HG03457 (cell line): ENCODE results near the gene TBX3.
"Not testable (repeated sequence)": the region's sequence is repeated elsewhere in the genome, so short reads cannot be mapped to it uniquely, and the experiment has no call there.

Source experiments
- ATAC-seq: cut with Tn5 transposase; IDR thresholded peaks from one replicate; pipeline ENCODE4 v1.9.1; 2021; ENCODE audit warnings: moderate number of reproducible peaks; ENCODE audit not compliant: unreplicated experiment

The TBX3 gene

DNA sequence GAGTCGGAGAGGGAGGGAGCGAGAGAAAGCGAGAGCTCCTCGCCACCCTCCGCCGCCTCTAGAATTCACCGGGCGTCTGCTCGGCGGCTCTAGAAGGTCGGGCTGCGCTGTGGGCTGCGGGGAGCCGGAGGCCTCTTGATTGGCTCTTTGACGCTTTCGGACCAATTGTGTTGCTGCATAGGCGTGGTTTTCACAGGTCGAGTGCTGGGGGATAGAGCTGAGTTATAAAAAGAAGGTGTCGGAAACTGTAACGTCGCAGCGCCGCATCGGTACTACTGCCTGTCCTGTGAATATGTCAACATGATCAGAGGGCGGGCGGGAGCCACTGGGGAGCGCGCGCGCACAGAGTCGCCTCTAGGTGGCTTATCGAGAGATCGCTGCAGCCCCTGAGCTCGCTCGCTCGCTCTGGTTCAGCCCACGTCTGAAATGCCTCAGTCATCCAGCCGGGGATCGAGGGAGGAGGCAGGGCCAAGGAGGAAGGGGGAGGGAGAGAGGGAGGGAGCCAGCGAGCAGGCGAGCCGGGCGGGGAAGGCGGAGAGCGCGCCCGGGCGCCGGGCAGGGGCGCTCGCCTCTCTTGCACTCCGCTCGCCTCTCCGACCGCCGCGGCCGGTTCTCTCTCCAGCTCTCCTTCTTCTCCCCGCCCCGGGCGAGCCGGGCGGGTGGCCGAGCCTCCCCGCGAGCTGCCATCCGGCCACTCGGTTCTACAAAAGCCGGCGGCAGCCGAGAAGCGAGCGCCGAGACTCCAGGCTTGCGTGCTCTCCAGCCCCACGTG is at the start of gene TBX3:
TSS of gene TBX3 (minus strand) at position 78 of the 772 bp plus-strand sequence. CDS start 975 bp downstream, outside the sequence.
- ATAC-seq = no peak

DNA sequence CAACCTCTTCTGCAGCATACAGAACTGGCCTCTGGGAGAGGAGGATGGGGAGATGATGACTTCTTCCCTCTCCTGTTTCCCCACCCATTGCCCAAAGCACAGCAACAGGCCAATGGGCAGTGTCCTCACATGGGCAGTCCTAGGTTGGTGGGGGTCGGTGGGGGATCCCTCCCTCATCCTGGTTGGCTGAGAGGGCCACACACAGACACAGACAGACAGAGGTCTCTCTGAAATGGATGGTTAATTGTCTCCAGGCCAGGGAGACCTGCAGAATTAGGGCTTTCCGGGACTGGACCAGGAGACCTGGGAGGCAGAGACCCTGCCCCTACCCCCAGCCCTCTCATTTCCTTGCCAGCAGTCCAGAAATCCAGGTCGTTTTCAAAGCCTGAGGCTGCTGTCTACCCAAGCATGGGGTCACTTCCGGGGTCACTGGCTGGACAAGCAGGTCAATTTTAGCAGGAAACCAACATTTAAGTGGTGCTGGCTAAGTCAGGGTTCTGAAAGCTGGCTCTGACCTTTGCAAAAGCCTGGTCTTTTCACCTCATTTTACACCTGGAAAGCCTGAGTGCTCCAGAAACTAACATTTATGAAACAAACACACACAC is 48.6 kb upstream of the TBX3 start:
- ATAC-seq = no peak

DNA sequence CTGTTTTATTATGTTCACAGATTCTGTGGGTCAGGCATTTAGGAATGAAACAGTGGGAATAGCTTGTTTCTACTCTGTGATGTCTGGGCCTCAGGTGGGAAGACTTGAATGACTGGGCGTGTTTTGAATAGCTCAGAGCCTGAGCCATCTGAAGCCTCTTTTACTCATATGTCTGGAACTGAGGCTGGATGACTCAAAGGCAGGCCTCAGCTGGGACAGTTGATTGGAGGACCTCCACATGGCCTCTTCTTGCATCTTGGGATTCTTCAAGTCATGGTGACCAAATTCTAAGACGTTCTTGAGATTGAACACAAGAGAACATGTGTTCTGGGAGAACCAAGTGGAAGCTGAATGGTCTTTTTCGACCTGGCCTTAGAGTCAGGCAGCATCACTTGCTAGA is 45.8 kb upstream of the TBX3 start:
- ATAC-seq = no peak

DNA sequence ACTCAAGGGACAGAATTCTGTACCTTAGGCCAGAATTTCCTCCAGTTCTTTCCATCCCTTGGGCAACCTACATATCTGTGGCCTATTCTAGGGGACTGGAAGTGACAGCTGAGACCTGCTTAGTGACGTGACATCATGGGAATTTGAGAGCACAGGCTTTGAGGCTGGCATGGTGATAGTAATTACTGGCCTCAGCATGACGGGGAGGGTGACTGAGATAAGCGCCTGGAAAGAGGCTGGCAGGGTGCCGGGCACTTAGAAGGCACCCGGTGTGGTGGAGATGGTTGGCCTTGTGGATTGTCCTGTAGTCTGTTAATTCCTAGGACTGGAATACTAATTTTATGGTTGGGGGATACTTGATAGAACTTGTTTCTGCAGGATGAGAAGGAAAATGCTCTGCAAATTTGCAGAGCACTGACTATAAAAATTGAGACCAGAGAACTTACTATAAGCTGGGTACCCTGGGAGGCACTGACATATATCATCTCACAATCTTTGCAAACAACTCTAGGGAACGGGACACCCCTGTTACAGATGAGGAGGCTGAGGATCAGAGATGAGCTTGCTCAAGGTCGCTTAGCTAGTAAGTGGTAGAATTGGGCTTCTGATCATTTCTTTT is 42.2 kb upstream of the TBX3 start:
- no peak for ATAC-seq

DNA sequence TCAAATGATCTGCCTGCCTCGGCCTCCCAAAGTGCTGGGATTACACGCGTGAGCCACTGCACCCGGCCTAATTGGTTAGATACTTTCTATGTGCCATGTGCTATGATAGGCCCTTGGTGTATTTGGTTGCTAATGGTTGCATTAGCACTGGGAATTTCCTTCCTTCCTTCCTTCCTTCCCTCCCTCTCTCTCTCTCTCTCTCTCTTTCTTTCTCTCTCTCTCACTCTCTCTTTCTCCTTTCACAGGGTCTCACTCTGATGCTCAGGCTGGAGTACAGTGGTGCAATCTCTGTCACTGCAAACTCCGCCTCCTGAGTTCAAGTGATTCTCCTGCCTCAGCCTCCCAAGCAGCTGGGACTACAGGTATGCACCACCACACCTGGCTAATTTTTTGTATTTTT is 38.2 kb upstream of the TBX3 start:
- ATAC-seq = not testable (repeated sequence)

DNA sequence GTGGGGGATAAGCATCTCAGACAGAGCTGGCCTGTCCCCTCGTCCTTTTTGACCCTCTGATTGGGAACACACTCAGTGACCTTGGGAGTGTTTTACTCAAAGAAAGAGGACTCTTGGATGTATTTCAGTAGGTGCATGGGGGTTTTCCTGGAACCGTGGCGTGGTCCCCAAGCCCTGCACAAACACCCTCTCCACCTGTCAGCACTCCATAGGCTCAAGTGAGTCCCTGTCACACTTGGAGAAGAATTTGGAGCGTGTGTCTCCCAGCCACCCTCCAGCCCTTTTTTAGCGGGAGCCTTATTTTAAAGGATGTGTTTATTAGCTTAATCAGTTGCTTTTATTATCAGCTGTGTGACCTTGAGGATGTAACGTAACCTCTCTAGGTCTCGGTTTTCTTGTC is 37.3 kb upstream of the TBX3 start:
- ATAC-seq = no peak

DNA sequence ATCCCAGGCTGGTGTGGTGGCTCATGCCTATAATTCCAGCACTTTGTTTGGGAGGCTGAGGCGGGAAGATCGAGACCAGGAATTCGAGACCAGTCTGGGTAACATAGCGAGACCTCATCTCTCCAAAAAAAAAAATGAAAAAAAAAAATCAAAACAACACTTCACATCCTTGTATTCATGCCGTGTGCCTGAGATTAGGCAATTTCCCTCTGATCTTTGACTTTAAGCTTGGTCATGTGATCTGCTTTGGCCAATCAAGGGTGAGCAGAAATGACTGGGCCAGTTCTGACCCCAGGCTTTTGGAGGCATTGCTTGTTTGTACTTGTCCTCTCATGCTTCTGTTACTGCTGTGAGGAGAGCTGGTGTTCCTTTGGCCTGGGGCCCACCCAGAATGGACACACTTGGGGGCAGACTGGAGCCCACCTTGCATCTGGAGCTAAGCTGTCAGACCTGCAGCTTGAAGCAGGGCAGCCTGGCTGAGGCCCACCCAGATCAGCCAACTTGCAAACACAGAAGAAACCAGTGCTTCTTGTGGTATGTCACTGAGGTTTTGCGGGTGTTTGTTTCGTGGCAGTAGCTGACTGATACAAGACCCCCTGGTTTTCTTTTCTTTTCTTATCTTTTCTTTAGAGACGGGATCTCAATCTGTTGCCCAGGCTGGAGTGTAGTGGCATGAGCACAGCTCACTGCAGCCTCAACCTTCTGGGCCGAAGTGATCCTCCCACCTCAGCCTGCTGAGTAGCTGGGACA is 29.7 kb upstream of the TBX3 start:
- no peak for ATAC-seq

DNA sequence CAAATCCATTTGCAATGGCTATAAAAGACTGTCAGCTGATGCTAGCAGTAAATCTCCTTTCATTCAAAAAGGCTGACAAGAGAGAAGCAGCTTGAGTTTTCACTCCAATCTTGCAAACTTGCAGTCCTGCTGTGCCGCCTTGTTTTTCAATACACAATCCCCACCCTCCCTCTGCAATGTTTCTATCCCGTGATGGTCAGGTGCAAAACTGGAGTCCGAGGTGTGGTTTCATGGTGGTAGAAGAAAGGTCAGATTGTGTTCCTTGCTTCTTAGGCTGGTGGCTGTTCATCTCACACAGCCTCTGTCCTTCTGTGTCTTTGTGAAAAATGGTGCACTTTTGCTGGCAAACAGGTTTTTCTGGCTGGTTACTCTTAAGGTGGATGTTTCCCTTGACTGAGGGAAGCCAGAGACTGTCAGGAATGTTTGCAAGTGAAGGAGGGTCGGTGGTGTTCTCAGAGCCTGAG is 27.7 kb upstream of the TBX3 start:
- no peak for ATAC-seq

DNA sequence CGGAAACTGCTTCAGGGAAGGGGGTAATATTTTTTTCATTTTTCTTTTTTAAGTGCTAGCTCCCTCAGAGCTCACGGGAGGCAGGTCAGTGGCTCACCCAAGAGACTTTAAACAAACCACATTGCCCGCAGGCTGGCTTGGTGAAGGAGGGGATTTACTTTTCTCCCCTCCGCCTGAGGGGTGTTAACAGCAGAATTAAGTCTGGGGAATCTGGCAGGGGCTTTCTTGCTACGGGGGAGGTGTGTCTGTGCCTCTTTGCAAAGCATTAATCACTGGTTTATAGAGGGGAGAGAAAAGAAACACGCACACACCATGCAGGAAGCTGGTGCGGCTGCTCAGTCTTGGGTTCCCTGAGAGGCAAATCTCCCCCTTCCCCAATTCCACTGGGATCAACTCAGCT is 26.2 kb upstream of the TBX3 start:
- no peak for ATAC-seq

DNA sequence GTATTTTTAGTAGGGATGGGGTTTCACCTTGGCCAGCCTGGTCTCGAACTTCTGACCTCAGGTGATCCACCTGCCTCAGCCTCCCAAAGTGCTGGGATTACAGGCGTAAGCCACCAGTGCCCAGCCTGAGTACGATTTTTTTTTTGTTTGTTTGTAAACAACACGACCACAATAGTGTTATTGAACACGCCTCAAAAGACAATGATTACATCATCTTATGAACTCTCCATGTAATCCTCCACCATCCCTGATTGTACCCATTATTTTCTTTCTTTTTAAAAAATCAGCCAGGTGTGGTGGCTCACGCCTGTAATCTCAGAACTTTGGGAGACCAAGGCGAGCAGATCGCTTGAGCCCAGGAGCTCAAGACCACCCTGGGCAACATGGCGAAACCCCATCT is 25.1 kb upstream of the TBX3 start:
- ATAC-seq = no peak

DNA sequence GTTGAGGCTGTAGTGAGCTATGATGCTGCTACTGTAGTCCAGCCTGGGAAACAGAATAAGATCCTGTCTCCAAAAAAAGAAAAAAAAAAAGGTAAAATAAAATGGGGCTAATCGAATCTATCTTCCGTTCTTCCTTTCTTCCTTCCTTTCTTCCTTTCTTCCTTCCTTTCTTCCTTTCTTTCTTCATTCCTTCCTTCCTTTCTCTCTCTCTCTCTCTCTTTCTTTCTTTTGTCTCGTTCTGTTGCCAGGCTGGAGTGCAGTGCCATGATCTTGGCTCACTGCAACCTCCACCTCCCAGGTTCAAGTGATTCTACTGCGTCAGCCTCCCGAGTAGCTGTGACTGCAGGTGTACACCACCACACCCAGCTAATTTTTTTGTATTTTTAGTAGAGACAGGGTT is 24.6 kb upstream of the TBX3 start:
- not testable (repeated sequence) for ATAC-seq

DNA sequence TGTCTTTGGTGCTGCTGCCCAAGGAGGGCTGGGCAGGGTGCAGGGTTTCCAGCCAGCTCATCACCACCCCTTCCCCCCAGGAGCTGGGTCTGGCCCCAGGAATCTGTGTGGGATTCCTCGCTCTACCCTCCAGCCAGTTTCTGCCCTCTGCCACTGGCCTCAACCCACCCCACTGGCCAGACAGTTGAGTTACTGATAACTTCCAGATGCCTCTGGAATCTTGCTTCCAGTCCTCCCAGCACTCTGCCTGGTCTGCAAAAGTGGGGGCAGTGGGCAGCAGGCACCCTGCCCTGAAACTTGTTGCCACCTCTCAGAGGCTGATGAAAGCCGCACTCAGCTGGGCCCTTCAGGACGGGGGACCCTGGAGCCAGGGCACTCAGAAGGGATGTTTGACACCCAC is 20.1 kb upstream of the TBX3 start:
- no peak for ATAC-seq

DNA sequence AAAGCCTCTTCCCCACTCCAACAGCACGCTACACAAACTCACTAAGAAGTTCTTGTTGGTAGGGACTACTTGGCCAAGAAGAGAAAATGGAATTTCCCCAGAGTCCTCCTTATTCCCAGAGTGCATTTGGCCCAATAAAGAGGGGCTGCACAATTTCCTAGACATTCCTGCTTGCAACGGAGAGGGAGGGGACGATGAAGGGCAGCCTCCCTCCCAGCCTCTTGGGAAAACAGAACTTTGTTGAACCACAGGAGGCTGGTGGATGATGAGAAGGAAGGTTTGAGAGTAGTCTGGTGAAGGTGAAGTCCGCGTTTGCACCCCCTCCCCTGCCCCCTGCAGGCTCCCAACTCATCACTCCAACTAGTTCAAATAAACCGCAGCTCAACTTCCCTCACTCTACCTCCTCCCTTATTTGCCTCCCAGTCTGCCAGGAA is 19.1 kb upstream of the TBX3 start:
- ATAC-seq = no peak

DNA sequence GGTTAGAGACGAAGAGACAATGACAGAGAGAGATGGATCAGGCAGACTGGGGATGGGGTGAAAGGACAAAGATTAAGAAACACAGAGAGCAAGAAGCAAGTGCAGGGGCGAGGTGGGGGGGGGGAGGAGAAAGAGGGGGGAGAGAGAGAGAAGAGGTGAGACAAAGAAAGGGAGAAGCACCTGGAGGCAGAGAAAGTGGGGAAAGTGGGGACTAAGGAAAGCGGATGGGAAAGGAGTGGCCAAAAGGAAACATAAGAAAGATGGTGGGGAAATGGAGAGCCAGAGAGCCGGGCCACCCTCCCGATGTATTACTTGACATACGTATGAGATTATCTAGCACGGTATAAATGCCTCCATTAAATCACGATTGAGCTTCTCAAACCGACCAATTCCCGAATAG is 18.5 kb upstream of the TBX3 start:
- no peak for ATAC-seq

DNA sequence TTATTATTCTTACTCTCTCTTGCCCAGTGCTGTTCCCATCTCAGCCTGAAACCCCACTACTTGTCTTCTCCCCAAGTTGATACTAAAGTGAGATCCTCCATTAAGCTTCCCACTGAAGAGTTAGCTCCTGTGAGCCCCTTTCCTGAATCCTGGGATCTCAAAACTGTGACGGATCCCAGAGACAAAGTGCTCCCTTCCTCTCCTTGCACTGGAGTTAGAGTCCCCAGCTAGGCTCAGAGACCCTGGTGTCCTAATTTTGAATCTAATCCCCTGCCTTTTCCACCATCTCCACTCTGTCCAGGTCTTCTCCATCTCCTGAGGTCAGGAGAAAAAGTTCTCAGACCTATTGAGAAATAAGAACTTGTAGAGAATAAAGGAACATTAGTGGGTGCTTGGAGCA is 17.6 kb upstream of the TBX3 start:
- no peak for ATAC-seq

DNA sequence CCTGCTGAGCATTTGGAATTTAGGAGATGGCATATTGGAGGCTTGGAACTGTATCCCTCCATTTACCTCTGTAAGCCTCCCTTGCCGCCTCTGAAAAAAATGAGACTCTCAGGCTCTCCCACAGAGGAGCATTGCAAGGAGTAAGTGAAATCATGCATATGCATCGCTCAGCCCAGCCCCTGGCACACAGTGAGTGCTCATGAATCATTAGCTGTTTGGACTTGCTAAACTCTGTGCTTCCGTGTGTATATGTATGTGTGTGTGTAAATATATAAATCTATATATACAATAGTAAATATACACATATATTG is 17.1 kb upstream of the TBX3 start:
- ATAC-seq = no peak

DNA sequence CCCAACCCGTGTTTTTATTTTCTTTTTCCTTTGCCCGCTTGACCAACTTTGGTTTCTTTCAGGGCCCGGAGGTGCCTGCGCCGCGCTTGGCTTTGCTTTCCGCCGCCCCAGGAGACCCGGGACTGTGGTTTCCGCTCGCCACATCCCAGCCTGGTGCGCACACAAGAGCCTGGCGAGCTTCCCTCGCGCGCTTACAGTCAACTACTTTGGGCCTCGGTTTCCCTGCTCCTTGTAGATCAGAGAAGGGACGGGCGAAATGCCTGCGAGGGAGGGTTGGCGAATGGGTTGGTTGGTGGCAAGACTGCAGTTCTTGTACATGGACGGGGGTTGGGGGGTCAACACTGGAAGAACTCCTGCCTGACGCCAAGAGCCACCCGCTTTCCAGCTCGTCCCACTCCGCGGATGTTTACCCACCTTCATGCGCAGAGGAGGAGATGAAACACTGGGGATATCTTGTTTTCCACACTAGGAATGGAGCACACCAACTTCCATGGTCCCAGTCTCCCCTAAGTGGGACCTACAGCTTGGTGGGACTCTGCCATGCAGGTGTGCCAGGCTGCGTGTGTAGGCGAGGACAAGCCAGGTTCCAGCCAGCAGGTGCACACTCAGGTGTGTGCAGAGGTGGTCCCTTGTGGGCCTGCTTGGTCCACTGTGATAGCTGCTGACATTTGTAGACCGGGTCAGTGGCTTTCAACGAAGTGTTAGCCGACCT is 16.6 kb upstream of the TBX3 start:
- ATAC-seq = no peak

DNA sequence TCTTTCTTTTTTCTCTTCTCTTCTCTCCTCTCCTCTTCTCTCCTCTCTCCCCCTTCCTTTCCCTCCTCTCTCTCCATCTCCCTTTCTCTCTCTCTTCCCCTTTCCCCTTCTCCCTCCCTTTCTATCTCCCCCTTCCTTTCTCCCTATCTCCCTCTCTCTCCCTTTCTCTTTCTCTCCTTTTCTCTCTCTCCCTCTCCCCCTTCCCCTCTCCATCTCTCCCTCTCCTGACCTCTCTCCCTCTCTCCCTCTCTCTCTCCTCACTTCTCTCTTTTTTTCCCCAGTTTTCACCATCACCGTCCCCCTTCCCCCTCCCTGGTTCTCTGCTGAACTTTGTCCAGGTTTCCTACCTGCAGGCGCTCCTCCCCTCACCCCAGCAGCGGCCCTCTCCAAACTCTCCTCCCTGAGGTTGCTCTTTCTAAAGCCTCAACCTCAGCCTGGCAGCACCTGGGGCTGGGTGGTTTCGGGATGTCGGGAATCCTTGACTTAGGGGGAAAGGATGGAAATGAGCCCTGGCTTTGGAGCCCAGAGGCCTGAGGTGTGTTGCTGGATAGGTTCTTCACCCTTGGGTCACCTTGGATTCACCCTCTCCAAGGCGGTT is 14.7 kb upstream of the TBX3 start:
- no peak for ATAC-seq

DNA sequence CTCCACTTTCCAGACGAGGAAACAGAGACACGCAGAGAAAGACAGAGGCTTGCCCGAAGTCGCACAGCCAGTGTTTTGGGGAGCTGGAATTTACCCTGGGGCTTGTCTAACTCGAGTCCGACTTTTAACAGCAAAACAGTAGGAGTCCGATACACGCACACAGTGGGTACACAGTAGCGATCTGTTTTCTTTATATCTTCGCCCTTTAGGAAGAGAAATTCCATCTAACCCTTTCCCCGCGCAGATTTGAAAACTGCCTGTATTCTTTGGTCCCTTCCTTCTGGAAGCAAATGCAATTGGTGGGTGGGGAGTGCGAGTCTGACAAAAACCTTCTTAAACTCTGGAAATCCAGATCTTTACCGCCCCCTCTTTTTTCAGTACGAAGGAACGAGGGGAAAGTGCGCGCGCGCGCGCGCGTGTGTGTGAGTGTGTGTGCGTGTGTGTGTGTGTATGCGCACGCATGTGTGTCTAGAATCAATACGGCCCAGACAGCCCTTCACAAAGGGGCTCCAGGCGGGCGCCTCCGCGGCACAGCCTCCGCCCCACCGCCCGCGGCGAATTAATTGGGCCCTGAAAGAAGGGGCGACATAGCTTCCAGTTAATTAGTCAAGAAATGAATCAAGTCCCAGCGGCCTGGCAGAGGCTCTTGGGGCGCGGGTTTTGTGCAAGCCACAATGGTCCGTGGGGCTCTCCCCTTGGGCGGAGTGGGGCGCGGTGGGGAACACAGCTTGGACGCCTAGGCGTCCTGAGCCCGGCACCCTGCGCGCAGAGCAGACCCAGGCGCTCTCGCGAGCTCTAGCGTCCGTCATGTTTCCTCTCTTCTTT is 14.0 kb upstream of the TBX3 start:
- no peak for ATAC-seq

DNA sequence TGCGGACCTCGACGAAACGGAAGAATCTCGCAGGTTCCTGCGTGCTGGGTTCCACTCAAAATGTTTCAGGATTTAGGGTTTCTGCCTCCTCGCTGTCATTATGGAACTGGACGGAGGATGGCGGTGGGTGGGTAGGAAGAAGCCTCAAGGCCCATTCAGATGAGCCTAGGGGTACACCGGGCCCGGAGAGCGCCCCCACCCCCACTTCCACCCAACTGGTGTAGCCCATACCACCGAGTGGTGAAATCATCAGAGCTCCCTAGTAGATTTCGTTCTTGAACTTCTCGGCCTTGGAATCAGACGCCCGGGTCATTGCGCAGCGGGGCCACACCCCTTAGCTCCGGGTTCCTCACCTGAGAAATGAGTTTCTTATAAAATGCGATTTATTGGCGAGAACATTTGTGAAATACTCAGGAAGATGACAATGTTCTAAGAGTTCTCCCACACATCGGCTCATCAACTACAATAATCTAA is 13.3 kb upstream of the TBX3 start:
- ATAC-seq = no peak
